Uterus (tissue), 4 donors: ENCODE data around the gene TNS1. TPM values are rescaled to one million over a fixed set of nuclear protein-coding genes. Genes with fewer than 3 reads are reported as not detected.

ENCODE experiments used
- DNase-seq, 2 donors: peaks; one replicate each; pipeline ENCODE4 v3.0.0-alpha.2; 2019 to 2020
- H3K27ac ChIP-seq, 2 donors: fragments of 200-600 bp; sonication (generic); 1 replicate in 1 of 2; 2 replicates in 1 of 2; pipeline ENCODE4 v1.5.1; 2016 to 2018
- H3K27me3 ChIP-seq, 2 donors: fragments of 200-600 bp; sonication (generic); one replicate each; pipeline ENCODE4 v1.5.1; 2018 to 2019; ENCODE audit warnings: control low read depth in 1 of 2
- H3K36me3 ChIP-seq, 2 donors: fragments of 200-600 bp; sonication (generic); one replicate each; pipeline ENCODE4 v1.5.1; 2019; ENCODE audit warnings: control low read depth in 1 of 2
- H3K4me1 ChIP-seq, 2 donors: fragments of 200-600 bp; sonication (generic); one replicate each; pipeline ENCODE4 v1.5.1; 2018 to 2019; ENCODE audit warnings: control low read depth in 1 of 2
- H3K4me3 ChIP-seq, 2 donors: fragments of 200-600 bp; sonication (generic); 1 replicate in 1 of 2; 2 replicates in 1 of 2; pipeline ENCODE4 v1.5.1; 2018 to 2019; ENCODE audit warnings: mild to moderate bottlenecking in 1 of 2
- H3K9me3 ChIP-seq, 2 donors: fragments of 200-600 bp; sonication (generic); one replicate each; pipeline ENCODE4 v1.5.1; 2019; ENCODE audit warnings: control low read depth in 1 of 2
- POLR2A ChIP-seq, 2 donors: fragments of 450-650 bp; IDR thresholded peaks; one replicate each; pipeline ENCODE4 v1.6.1; 2016; ENCODE audit warnings: antibody characterized with exemption in 2 of 2, mild to moderate bottlenecking in 1 of 2, moderate library complexity in 1 of 2
- intact Hi-C: fragments of 100-400 bp; cut with DNase I; formaldehyde crosslinking; loops from one replicate; pipeline ENCODE4 v1.15.1; 2023; ENCODE audit warnings: low total_unique reads
- total RNA-seq, 4 donors: library from RNA; depleted of rRNA in 3 of 4; stranded (reverse); fragments of >200 nt in 3 of 4; gene quantifications; one replicate each; pipeline versions ENCODE4 v1.1.0 to v1.2.4, GENCODE V29; 2014 to 2023
- TF ChIP-seq, protein P1 (sequence below), 4 experiments: fragments of 200-600 bp in 2 of 4; fragments of 450-650 bp in 2 of 4; sonication (generic) in 2 of 4; IDR thresholded peaks; one replicate each; pipeline ENCODE4 v1.5.1; 2016 to 2019; ENCODE audit warnings: antibody characterized with exemption in 4 of 4, mild to moderate bottlenecking in 2 of 4, moderate library complexity in 1 of 4
- donor health status: DM: yes; HTN: yes; CAD: no.

The TNS1 gene
- total RNA-seq, 4 donors from 2014 or later, result 144 to 1,338 (median 313) TPM

DNA sequence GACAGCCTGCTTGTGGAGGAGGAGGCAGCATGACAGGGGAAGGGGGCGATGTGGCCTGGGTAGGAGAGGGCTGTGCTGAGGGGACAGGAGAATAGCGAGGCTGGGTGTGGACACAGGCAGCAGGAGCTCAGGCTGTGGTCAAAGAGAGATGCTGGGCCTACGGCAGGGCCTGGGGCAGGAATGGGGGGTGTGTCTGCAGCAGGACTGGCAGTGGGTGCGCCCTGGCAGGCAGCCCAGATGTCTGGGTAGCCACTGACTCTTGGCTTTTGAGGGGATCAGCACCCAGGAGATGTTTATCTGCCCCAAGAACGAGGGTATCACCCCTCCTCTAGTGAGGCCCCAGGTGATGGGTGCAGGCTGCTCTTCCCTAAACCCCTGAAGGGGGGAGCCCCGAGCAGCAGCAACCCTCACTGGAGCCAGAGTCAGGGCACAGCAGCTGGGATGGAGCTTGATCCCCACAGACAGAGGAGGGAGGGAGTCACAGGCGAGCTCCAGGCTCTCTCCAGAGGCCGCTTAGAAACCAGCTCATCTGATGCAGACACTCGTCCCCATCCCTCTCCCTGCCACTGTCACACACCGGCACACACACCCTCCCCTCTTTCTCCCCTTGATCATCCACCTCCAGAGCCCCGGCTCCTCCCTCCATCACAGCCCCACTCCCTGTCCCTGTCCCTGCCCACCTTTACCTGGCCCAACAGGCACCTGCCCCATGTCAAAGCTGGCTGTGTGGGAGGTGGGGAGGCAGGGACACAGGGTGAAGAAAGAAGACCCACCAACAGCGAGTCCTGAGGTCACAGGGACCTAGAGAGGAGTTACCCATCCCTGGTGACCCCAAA is 29.8 kb upstream of the TNS1 start:
- DNase-seq, result peak in 1 of 2 donors; percentile 15
- TF ChIP-seq, protein P1, sequence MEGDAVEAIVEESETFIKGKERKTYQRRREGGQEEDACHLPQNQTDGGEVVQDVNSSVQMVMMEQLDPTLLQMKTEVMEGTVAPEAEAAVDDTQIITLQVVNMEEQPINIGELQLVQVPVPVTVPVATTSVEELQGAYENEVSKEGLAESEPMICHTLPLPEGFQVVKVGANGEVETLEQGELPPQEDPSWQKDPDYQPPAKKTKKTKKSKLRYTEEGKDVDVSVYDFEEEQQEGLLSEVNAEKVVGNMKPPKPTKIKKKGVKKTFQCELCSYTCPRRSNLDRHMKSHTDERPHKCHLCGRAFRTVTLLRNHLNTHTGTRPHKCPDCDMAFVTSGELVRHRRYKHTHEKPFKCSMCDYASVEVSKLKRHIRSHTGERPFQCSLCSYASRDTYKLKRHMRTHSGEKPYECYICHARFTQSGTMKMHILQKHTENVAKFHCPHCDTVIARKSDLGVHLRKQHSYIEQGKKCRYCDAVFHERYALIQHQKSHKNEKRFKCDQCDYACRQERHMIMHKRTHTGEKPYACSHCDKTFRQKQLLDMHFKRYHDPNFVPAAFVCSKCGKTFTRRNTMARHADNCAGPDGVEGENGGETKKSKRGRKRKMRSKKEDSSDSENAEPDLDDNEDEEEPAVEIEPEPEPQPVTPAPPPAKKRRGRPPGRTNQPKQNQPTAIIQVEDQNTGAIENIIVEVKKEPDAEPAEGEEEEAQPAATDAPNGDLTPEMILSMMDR (IDR thresholded peaks at IDR 0.05), result no peak
- TF ChIP-seq POLR2A (IDR thresholded peaks at IDR 0.05), result no peak
- Histone ChIP-seq H3K27me3 (no peaks in the 10 kb centered on the region), H3K4me1 (peaks cover 0 to 5% of the 10 kb centered on the region in 2 donors), H3K27ac (no peak overlapping the region), H3K36me3 (no peaks in the 10 kb centered on the region), H3K9me3 (no peaks in the 10 kb centered on the region), H3K4me3 (no peak overlapping the region)
- intact Hi-C loops, result no loop called here

DNA sequence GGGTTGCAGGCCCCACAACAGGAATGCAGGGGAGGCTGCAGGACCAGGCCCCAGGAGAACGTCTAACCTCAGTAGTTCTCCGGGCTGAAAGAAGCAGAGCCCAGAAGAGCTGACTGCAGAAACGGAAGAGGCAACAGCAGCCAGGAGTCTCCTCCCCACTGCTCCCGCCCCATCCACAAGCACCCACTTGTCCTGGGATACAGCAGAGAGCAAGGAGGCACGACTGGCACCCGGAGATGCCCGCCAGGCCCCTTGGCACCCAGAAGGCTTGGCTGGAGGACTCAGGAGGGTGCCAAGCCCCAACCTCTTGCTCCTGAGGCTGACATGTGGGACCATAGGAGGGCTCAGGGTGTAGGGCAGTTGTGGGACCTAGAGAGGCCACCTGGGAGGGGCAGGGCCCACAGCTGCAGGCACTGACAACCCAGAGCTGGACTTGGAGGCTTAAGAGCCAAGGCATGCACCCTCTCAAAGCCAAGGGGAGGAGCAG is 29.0 kb upstream of the TNS1 start:
- no peak for TF ChIP-seq POLR2A (IDR thresholded peaks at IDR 0.05)
- TF ChIP-seq, protein P1 (IDR thresholded peaks at IDR 0.05), result no peak
- no peaks in the 10 kb centered on the region for H3K27me3 ChIP-seq
- H3K27ac ChIP-seq, result no peak overlapping the region
- intact Hi-C loops, result no loop called here
- H3K4me3 ChIP-seq, result no peak overlapping the region
- no peaks in the 10 kb centered on the region for H3K36me3 ChIP-seq
- DNase-seq, result no peak
- H3K4me1 ChIP-seq, result peaks cover 0 to 5% of the 10 kb centered on the region in 2 donors
- H3K9me3 ChIP-seq, result no peaks in the 10 kb centered on the region

DNA sequence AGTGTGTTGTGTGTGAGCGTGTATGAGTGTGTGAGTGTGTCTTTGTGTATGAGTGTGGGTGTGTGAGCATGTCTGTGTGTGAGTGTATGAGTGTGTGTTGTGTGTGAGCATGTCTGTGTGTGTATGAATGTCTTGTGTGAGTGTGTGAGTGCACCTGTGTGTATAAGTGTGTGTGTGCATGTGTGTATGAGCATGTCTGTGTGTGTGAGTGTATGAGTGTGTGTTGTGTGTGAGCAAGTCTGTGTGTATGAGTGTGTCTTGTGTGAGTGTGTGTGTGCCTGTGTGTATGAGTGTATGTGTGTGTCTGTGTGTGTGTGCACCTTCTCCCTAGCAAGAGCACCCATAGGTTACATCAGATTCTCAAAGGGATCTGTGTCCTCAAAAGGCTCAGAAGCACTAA is 28.5 kb upstream of the TNS1 start:
- no peak for DNase-seq
- intact Hi-C loops, result no loop called here

DNA sequence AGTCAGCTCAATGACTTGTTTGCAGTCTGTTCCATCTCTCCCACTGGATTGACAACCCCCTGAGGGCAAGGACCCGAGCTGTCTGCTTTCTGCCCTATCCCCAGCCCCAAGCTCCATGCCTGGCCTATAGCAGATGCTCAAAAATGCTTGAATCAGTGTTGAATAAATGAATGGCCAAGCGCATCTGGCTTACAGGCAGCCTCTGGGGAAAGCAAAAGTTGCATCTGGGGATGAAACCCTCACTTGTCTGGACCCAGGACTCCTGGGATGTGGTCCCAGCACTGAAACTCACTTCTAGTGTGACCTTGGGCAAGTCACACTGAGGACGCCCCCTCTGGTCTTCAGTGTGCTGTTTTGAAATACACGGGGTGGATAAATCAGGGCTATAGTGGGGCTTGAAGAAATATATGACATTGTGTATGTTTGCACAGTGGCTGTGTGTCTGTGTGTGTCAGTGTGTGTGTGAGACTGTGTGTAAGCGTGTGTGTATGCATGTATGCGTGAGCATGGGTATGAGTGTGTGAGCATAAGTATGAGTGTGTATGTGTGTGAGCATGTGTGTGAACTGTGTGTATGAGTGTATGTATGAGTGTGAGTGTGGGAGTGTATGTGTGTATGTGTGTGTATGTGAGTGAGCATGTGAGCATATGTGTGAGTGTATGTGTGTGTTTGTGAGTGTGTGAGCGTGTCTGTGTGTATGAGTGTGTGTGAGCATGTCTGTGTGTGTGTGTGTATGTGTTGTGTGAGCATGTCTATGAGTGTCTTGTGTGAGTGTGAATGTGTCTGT is 27.8 kb upstream of the TNS1 start:
- peaks cover 0 to 5% of the 10 kb centered on the region in 2 donors for H3K4me1 ChIP-seq
- no peak for TF ChIP-seq POLR2A (IDR thresholded peaks at IDR 0.05)
- TF ChIP-seq, protein P1 (IDR thresholded peaks at IDR 0.05), result no peak
- intact Hi-C loops, result no loop called here

More for the DNA sequence above, 28.5 kb upstream of the TNS1 start:
- Histone ChIP-seq H3K27me3 (no peaks in the 10 kb centered on the region), H3K36me3 (no peaks in the 10 kb centered on the region), H3K27ac (no peak overlapping the region), H3K9me3 (no peaks in the 10 kb centered on the region), H3K4me3 (no peak overlapping the region), H3K4me1 (peaks cover 0 to 5% of the 10 kb centered on the region in 2 donors)
- no peak for TF ChIP-seq POLR2A (IDR thresholded peaks at IDR 0.05)
- TF ChIP-seq, protein P1 (IDR thresholded peaks at IDR 0.05), result no peak

More for the DNA sequence above, 27.8 kb upstream of the TNS1 start:
- DNase-seq, result no peak
- no peaks in the 10 kb centered on the region for H3K9me3 ChIP-seq
- no peak overlapping the region for H3K27ac ChIP-seq
- H3K27me3 ChIP-seq, result no peaks in the 10 kb centered on the region
- H3K4me3 ChIP-seq, result no peak overlapping the region
- no peaks in the 10 kb centered on the region for H3K36me3 ChIP-seq
